Keratinocyte (primary cell): ENCODE measurements around the gene ALX4. TPM values are rescaled to one million over a fixed set of nuclear protein-coding genes. Genes with fewer than 3 reads are reported as not detected.

Experiments
- DNase-seq: peaks from one replicate; pipeline ENCODE4 v3.0.0-alpha.2; 2011; ENCODE audit warnings: low read depth, missing footprints, low spot score
- FAIRE-seq: peaks from 2 replicates; lab custom pipeline; 2011; peaks lifted over from hg19 to GRCh38; lab: Jason Lieb, UNC
- H2AFZ ChIP-seq: 2 replicates; pipeline ENCODE4 v1.6.0; 2012; ENCODE audit warnings: low read length, control low read depth, inconsistent platforms; ENCODE audit not compliant: control insufficient read depth
- H3K27ac ChIP-seq: 2 replicates; pipeline ENCODE4 v1.5.1; 2011; ENCODE audit warnings: low read length; ENCODE audit not compliant: control insufficient read depth, insufficient read depth
- H3K27me3 ChIP-seq: 3 replicates; pipeline ENCODE4 v1.6.0; 2011; ENCODE audit warnings: low read length; ENCODE audit not compliant: control insufficient read depth, insufficient read depth; ENCODE audit errors: extremely low read depth
- H3K36me3 ChIP-seq, 2 experiments: 2 replicates in 1 of 2; 3 replicates in 1 of 2; pipeline ENCODE4 v1.5.1; 2011; ENCODE audit warnings: low read length in 2 of 2, mild to moderate bottlenecking in 1 of 2; ENCODE audit not compliant: control insufficient read depth in 2 of 2, insufficient read depth in 2 of 2; ENCODE audit errors: extremely low read depth in 1 of 2
- H3K4me1 ChIP-seq: 3 replicates; pipeline ENCODE4 v1.5.1; 2011; ENCODE audit warnings: low read length; ENCODE audit not compliant: control insufficient read depth, insufficient read depth; ENCODE audit errors: extremely low read depth
- H3K4me2 ChIP-seq: 3 replicates; pipeline ENCODE4 v1.6.0; 2011; ENCODE audit warnings: low read depth, low read length; ENCODE audit not compliant: control insufficient read depth, insufficient read depth; ENCODE audit errors: extremely low read depth
- H3K4me3 ChIP-seq, 3 experiments: fragments of 200-600 bp in 1 of 3; sonication (generic) in 1 of 3; 2 replicates in 2 of 3; 3 replicates in 1 of 3; pipeline ENCODE4 v1.5.1; 2011 to 2016; ENCODE audit warnings: low read length in 3 of 3, mild to moderate bottlenecking in 3 of 3, control low read depth in 2 of 3, inconsistent platforms in 1 of 3, low read depth in 1 of 3, mixed read lengths in 1 of 3, mixed run types in 1 of 3, moderate library complexity in 1 of 3; ENCODE audit not compliant: control insufficient read depth in 2 of 3, insufficient read depth in 2 of 3; ENCODE audit errors: extremely low read depth in 1 of 3
- H3K79me2 ChIP-seq: 2 replicates; pipeline ENCODE4 v1.6.0; 2012; ENCODE audit warnings: low read length; ENCODE audit not compliant: control insufficient read depth, insufficient read depth
- H3K9ac ChIP-seq: 3 replicates; pipeline ENCODE4 v1.6.0; 2011; ENCODE audit warnings: low read length; ENCODE audit not compliant: control insufficient read depth, insufficient read depth; ENCODE audit errors: extremely low read depth
- H3K9me1 ChIP-seq: 3 replicates; pipeline ENCODE4 v1.6.0; 2011; ENCODE audit warnings: low read length; ENCODE audit not compliant: control insufficient read depth, insufficient read depth; ENCODE audit errors: extremely low read depth
- H3K9me3 ChIP-seq: 2 replicates; pipeline ENCODE4 v1.5.1; 2012; ENCODE audit warnings: low read depth, low read length; ENCODE audit not compliant: control insufficient read depth
- H4K20me1 ChIP-seq: 3 replicates; pipeline ENCODE4 v1.6.0; 2011; ENCODE audit warnings: low read length; ENCODE audit not compliant: control insufficient read depth, insufficient read depth; ENCODE audit errors: extremely low read depth
- EZH2 ChIP-seq: IDR thresholded peaks from one replicate; pipeline ENCODE4 v1.6.1; 2012; ENCODE audit warnings: inconsistent platforms, mild to moderate bottlenecking, low read length, moderate library complexity
- dilution Hi-C: fragments of 300-500 bp; cut with MboI; formaldehyde crosslinking; loops from one replicate; pipeline ENCODE4 v1.7.0; 2020; ENCODE audit warnings: low sequenced_read_pairs; ENCODE audit not compliant: extremely low pct_ligation_motif_present
- polyA plus RNA-seq, 5 experiments: library from polyadenylated mRNA; depleted of rRNA in 3 of 5; stranded (reverse) in 3 of 5; stranded (forward) in 1 of 5; unstranded in 1 of 5; fragments of >200 nt; gene quantifications; 1 replicate in 1 of 5; 2 replicates in 3 of 5; 3 replicates in 1 of 5; pipeline versions ENCODE4 v1.2.1 to v1.2.3, GENCODE V29; 2011 to 2012; ENCODE audit warnings: missing spikeins in 2 of 5, low read depth in 1 of 5, low replicate concordance in 1 of 5
- TF ChIP-seq, protein P1 (sequence below), 3 experiments: IDR thresholded peaks in 1 of 3; conservative IDR thresholded peaks in 1 of 3; optimal IDR thresholded peaks in 1 of 3; 2 replicates in 2 of 3; 3 replicates in 1 of 3; pipeline versions ENCODE3 to v1.5.1; 2011; ENCODE audit warnings: low read length in 3 of 3, mild to moderate bottlenecking in 3 of 3, moderate library complexity in 2 of 3, control low read depth in 1 of 3, inconsistent platforms in 1 of 3; ENCODE audit not compliant: insufficient read depth in 2 of 3; ENCODE audit errors: extremely low read depth in 1 of 3

ALX4 gene
- polyA plus RNA-seq, 1 donor (not counting 4 experiments of a cell fraction or from before 2014, with no cell fraction given), result not detected

DNA sequence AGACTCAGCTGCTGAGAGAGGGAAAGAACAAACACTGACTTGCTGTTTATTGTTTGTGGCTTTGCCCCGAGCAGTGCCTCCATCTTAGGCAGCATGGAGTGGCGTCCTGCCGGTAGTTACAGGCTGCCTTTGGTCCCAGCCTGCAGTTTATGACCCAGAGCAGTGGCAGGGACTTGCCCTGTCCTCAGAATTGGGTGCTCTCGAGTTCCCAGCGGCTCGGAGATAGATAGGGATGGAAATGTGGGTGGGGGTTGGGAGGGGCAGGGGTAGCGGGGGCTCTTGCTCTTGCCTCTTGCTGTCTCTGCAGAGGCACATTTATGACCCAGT lies 3.1 kb downstream of the ALX4 start:
- H3K4me3 ChIP-seq, result no peak overlapping the region
- H3K4me1 ChIP-seq, result peaks cover 14% of the 10 kb centered on the region
- dilution Hi-C loops, result no loop called here
- no peak overlapping the region for H2AFZ ChIP-seq
- H4K20me1 ChIP-seq, result peaks cover 4% of the 10 kb centered on the region
- no peaks in the 10 kb centered on the region for H3K36me3 ChIP-seq
- no peak for DNase-seq
- H3K9me1 ChIP-seq, result no peaks in the 10 kb centered on the region
- H3K27ac ChIP-seq, result no peak overlapping the region
- no peaks in the 10 kb centered on the region for H3K9me3 ChIP-seq
- peaks cover 99% of the 10 kb centered on the region for H3K27me3 ChIP-seq
- no peak overlapping the region for H3K4me2 ChIP-seq
- no peak overlapping the region for H3K9ac ChIP-seq
- H3K79me2 ChIP-seq, result no peaks in the 10 kb centered on the region
- no peak for FAIRE-seq
- TF ChIP-seq EZH2, result no peak
- TF ChIP-seq, protein P1, sequence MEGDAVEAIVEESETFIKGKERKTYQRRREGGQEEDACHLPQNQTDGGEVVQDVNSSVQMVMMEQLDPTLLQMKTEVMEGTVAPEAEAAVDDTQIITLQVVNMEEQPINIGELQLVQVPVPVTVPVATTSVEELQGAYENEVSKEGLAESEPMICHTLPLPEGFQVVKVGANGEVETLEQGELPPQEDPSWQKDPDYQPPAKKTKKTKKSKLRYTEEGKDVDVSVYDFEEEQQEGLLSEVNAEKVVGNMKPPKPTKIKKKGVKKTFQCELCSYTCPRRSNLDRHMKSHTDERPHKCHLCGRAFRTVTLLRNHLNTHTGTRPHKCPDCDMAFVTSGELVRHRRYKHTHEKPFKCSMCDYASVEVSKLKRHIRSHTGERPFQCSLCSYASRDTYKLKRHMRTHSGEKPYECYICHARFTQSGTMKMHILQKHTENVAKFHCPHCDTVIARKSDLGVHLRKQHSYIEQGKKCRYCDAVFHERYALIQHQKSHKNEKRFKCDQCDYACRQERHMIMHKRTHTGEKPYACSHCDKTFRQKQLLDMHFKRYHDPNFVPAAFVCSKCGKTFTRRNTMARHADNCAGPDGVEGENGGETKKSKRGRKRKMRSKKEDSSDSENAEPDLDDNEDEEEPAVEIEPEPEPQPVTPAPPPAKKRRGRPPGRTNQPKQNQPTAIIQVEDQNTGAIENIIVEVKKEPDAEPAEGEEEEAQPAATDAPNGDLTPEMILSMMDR (optimal IDR thresholded peaks at IDR 0.05 in 1 of 3, IDR thresholded peaks at IDR 0.05 in 1 of 3, conservative IDR thresholded peaks at IDR 0.05 in 1 of 3; ENCODE audit: extremely low read depth in 1 of 3, insufficient read depth in 2 of 3, low read length in 3 of 3), result no peak

DNA sequence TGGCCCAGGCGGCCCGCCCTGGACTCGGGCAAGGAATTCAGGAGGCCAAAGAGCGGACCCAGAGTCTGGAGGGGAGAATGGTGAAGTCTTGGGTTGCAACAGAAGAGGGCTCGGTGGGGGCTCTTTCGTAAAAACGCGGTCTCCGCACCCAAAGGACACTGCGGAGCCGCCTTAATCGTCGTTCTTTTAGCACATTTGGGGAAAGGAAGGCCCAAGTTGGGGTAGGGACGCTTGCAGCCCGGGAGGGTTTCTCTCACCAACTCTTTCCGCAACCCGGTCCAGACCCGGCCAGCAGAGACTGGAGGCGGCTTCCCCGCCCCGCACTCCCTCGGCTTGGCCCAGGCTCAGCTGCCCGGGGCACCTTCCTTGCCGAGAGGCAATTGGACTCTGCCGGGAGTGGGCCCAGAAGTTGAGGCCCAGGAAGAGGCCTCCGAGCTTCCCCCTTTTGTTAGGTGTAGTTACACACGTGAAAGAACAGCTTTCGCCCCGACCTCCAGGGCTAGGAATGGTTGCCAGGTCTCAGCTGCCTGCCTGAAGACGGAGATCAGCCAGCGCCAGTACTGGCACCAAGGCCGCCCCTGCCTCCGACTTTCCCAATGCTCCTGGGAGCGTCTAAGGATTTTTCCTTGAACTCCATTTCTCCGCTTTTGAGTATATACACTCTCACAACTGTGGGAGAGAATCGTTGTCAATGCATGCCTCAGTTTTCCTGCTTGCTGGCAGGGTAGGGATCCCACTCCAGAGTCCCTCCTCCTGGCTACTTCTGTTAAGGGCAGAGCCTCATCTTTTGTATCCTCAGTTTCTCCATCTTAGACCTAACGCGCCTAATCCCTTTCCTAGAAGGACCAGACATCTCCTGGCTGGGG lies 3.7 kb downstream of the ALX4 start:
- Histone ChIP-seq H3K4me1 (peaks cover 14% of the 10 kb centered on the region), H3K4me3 (peak overlapping the region; percentile 25 to 60 (median 55)), H3K9me3 (no peaks in the 10 kb centered on the region), H3K9me1 (no peaks in the 10 kb centered on the region), H3K9ac (no peak overlapping the region), H3K36me3 (no peaks in the 10 kb centered on the region), H3K27me3 (peaks cover 99% of the 10 kb centered on the region), H3K79me2 (no peaks in the 10 kb centered on the region), H2AFZ (peak overlapping the region; percentile 51), H4K20me1 (peaks cover 4% of the 10 kb centered on the region), H3K4me2 (peak overlapping the region; percentile 82), H3K27ac (no peak overlapping the region)
- TF ChIP-seq, protein P1 (optimal IDR thresholded peaks at IDR 0.05 in 1 of 3, IDR thresholded peaks at IDR 0.05 in 1 of 3, conservative IDR thresholded peaks at IDR 0.05 in 1 of 3; ENCODE audit: extremely low read depth in 1 of 3, insufficient read depth in 2 of 3, low read length in 3 of 3), result no peak
- peak; percentile 56 for TF ChIP-seq EZH2
- DNase-seq, result no peak
- FAIRE-seq, result no peak
- dilution Hi-C loops, result no loop called here
